Caco-2 (cell line): ENCODE measurements around the gene FCER2. TPM values are rescaled to one million over a fixed set of nuclear protein-coding genes. Genes with fewer than 3 reads are reported as not detected.

ENCODE experiments used
- BruUV-seq: library from RNA; stranded (reverse); fragments of 400-500 nt; replicated peaks from 2 replicates; lab custom pipeline; 2021; lab: Mats Ljungman, UMichigan
- CTCF ChIA-PET: fragments of 300-600 bp; sonication (Branson Sonifier 250); formaldehyde crosslinking; loops from one replicate; lab custom pipeline; 2022; ENCODE audit warnings: antibody characterized with exemption; lab: Charles Lee
- POLR2A ChIA-PET: fragments of 300-600 bp; sonication (Branson Sonifier 250); formaldehyde crosslinking; loops from one replicate; lab custom pipeline; 2022; ENCODE audit warnings: antibody characterized with exemption; lab: Charles Lee
- DNase-seq, 2 experiments: peaks; one replicate each; pipeline versions ENCODE4 v3.0.0 to v3.0.0-alpha.2; 2020 to 2022
- H3K27me3 ChIP-seq: replicated peaks from 2 replicates; pipeline ENCODE4 v1.6.0; 2011; ENCODE audit warnings: low read length; ENCODE audit not compliant: control insufficient read depth, insufficient read depth
- H3K36me3 ChIP-seq: 2 replicates; pipeline ENCODE4 v1.5.1; 2011; ENCODE audit warnings: low read length; ENCODE audit not compliant: control insufficient read depth, insufficient read depth
- H3K4me1 ChIP-seq: fragments of 250-450 bp; sonication (Bioruptor Pico); 2 replicates; pipeline ENCODE4 v1.5.1; 2020; ENCODE audit warnings: mild to moderate bottlenecking
- H3K4me3 ChIP-seq: 2 replicates; pipeline ENCODE4 v1.5.1; 2011; ENCODE audit warnings: low read depth, mild to moderate bottlenecking, control low read depth, low read length
- H3K9me3 ChIP-seq: fragments of 250-450 bp; sonication (Bioruptor Pico); 2 replicates; pipeline ENCODE4 v1.5.1; 2020; ENCODE audit warnings: mild to moderate bottlenecking, moderate library complexity
- H3K27ac Mint-ChIP-seq: one replicate; pipeline ENCODE4 v1.8.0; 2022; ENCODE audit warnings: mixed read lengths; ENCODE audit not compliant: unreplicated experiment
- H3K27me3 Mint-ChIP-seq: one replicate; pipeline ENCODE4 v1.8.0; 2022; ENCODE audit warnings: mixed read lengths; ENCODE audit not compliant: insufficient read depth, unreplicated experiment
- H3K36me3 Mint-ChIP-seq: one replicate; pipeline ENCODE4 v1.8.0; 2022; ENCODE audit warnings: mild to moderate bottlenecking, mixed read lengths; ENCODE audit not compliant: insufficient read depth, unreplicated experiment
- H3K4me1 Mint-ChIP-seq: one replicate; pipeline ENCODE4 v1.8.0; 2022; ENCODE audit warnings: low read depth, mixed read lengths; ENCODE audit not compliant: unreplicated experiment
- H3K4me3 Mint-ChIP-seq: one replicate; pipeline ENCODE4 v1.8.0; 2022; ENCODE audit warnings: mild to moderate bottlenecking, moderate library complexity, mixed read lengths; ENCODE audit not compliant: unreplicated experiment
- H3K9me3 Mint-ChIP-seq: one replicate; pipeline ENCODE4 v1.8.0; 2022; ENCODE audit warnings: mixed read lengths; ENCODE audit not compliant: unreplicated experiment
- CTCF ChIP-seq, 2 experiments: fragments of 200-600 bp in 1 of 2; IDR thresholded peaks; 1 replicate in 1 of 2; 2 replicates in 1 of 2; pipeline versions ENCODE4 v1.5.1 to v1.8.0; 2011 to 2022; ENCODE audit warnings: antibody characterized with exemption in 1 of 2, control low read depth in 1 of 2, inconsistent platforms in 1 of 2, low read depth in 1 of 2, low read length in 1 of 2, mild to moderate bottlenecking in 1 of 2, moderate library complexity in 1 of 2; ENCODE audit not compliant: insufficient read depth in 1 of 2, severe bottlenecking in 1 of 2, unreplicated experiment in 1 of 2
- intact Hi-C: fragments of 100-400 bp; cut with micrococcal nuclease; formaldehyde crosslinking; loops from one replicate; pipeline ENCODE4 v1.10.0; 2022; ENCODE audit not compliant: unreplicated experiment
- total RNA-seq: library from RNA; stranded (reverse); gene quantifications from 2 replicates; pipeline ENCODE4 v1.2.3, GENCODE V29; 2022

Gene FCER2
- total RNA-seq, 1 experiment from 2014 or later = not detected

DNA sequence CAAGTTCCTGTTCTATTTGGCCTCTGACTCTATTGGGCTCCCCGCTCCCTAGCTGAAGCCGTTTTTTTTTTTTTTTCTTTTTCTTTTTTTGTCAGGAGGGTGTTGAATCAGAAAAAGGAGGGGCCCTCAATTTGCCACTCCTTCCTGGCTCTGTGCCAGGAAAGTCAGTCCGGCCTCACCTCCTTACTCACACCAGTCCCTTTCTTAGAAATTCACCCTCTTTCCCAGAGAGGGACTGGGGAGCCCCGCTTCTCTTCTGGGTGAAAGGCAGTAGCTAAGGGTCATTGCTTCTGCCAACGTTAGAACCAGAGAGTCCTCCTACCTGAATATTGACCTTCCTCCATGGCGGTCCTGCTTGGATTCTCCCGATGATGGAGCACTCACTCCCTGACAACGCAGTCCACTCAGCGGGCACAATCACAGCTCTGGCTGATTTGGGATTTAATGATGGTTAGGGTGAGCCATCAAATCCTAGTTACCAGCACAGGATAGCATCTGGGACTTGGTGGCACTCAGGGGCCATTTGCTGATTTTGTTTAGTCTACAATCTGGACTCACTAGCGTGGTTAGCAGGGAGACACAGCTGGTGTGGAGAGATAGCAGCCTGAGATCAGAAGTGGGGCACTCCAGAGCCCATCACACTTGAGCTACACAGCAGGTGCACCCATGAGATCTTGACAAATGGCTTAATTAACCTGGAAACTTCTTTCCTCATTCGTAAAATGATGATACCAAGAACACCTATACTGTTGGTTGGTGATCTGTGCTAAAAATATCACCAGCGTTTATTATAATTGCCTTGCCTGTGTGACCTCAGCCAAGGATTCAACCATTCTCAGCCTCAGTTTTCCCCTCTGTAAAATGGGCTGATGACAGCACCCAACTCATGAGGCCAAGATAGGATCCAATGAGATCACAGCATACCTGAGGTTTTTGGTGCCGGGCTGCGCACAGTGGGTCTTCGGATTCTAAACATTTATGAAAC lies 2.2 kb downstream of the FCER2 start:
- TF ChIP-seq CTCF (IDR thresholded peaks at IDR 0.05; ENCODE audit: insufficient read depth in 1 of 2, low read depth in 1 of 2, low read length in 1 of 2, severe bottlenecking in 1 of 2, unreplicated experiment in 1 of 2) = no peak
- no peak overlapping the region for H3K4me3 Mint-ChIP-seq
- CTCF ChIA-PET = interaction anchor here (1.4 kb wide), 1 partner anchor 19 kb away, joined by 6 read pairs; the partner anchor contains the start of gene TRAPPC5

DNA sequence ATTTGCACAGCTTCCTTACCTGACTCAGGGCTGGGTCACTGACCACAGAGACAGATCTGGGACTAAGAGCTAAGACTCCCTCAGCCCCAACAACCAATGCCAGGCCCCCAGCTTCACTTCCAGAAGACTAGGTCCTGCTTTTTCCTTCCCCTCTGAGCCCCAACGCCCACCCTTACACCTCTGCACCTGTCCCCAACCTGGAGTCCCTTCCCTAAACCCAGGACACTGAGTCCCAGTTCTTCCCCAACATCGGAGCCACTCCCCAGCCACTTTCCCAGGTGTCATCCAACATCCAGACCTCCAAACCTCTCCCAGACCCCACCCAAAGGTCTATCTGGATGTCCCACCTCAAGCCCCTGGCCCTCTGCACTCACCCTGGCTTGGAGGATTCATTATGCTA lies 2.9 kb downstream of the FCER2 start:
- POLR2A ChIA-PET = no interaction called here
- no TSS peak for BruUV-seq
- intact Hi-C loops = no loop called here
- Histone ChIP-seq H3K36me3 (no peaks in the 10 kb centered on the region), H3K4me1 (no peaks in the 10 kb centered on the region), H3K27me3 (no peaks in the 10 kb centered on the region), H3K4me3 (no peak overlapping the region), H3K9me3 (no peaks in the 10 kb centered on the region)
- H3K9me3 Mint-ChIP-seq = no peaks in the 10 kb centered on the region
- CTCF ChIA-PET = interaction anchor here (0.8 to 1.4 kb wide), 2 partner anchors 18 to 100 kb away, joined by 4 to 6 read pairs; partner anchors contain the start of gene TRAPPC5
- H3K36me3 Mint-ChIP-seq = no peaks in the 10 kb centered on the region
- H3K4me3 Mint-ChIP-seq = no peak overlapping the region
- H3K4me1 Mint-ChIP-seq = no peaks in the 10 kb centered on the region
- TF ChIP-seq CTCF (IDR thresholded peaks at IDR 0.05; ENCODE audit: insufficient read depth in 1 of 2, low read depth in 1 of 2, low read length in 1 of 2, severe bottlenecking in 1 of 2, unreplicated experiment in 1 of 2) = no peak
- no peak overlapping the region for H3K27ac Mint-ChIP-seq
- no peaks in the 10 kb centered on the region for H3K27me3 Mint-ChIP-seq
- DNase-seq = no peak

More for the DNA sequence above, 2.2 kb downstream of the FCER2 start:
- H3K27me3 ChIP-seq = no peaks in the 10 kb centered on the region
- H3K36me3 Mint-ChIP-seq = no peaks in the 10 kb centered on the region
- no peaks in the 10 kb centered on the region for H3K9me3 Mint-ChIP-seq
- no peaks in the 10 kb centered on the region for H3K4me1 ChIP-seq
- no peak overlapping the region for H3K27ac Mint-ChIP-seq
- H3K4me1 Mint-ChIP-seq = no peaks in the 10 kb centered on the region
- H3K27me3 Mint-ChIP-seq = no peaks in the 10 kb centered on the region
- intact Hi-C loops = no loop called here
- H3K36me3 ChIP-seq = no peaks in the 10 kb centered on the region
- no peak overlapping the region for H3K4me3 ChIP-seq
- POLR2A ChIA-PET = no interaction called here
- no TSS peak for BruUV-seq
- DNase-seq = no peak
- H3K9me3 ChIP-seq = no peaks in the 10 kb centered on the region

DNA sequence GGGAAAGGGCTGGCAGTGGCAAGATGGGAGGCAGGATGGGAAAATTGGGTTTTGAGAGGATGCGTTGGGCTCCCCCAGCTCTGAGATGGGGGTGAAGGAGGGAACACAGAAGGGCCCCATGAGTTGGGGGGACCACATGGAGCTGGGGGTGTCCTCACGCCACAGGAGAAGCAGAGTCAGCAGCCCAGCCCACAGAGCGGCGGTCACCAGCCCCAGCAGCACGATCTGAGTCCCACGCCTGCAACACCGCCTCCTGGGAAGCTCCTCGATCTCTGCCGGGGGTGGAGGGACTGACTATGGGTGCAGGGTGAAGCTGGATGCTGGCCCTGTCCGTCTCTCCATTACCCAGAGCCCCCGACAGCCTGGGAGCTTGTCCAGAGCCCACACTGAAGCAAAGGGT lies 3.3 kb downstream of the FCER2 start:
- Histone ChIP-seq H3K4me3 (no peak overlapping the region), H3K27me3 (no peaks in the 10 kb centered on the region), H3K9me3 (no peaks in the 10 kb centered on the region), H3K36me3 (no peaks in the 10 kb centered on the region), H3K4me1 (no peaks in the 10 kb centered on the region)
- DNase-seq = no peak
- BruUV-seq = no TSS peak
- Mint-ChIP-seq H3K27me3 (no peaks in the 10 kb centered on the region), H3K9me3 (no peaks in the 10 kb centered on the region), H3K36me3 (no peaks in the 10 kb centered on the region), H3K4me3 (no peak overlapping the region), H3K27ac (no peak overlapping the region), H3K4me1 (no peaks in the 10 kb centered on the region)
- ChIA-PET CTCF (interaction anchor here (0.8 to 1.4 kb wide), 3 partner anchors 18 to 130 kb away, joined by 3 to 6 read pairs (median 4); partner anchors contain the start of gene TRAPPC5), POLR2A (no interaction called here)
- intact Hi-C loops = no loop called here
- TF ChIP-seq CTCF (IDR thresholded peaks at IDR 0.05; ENCODE audit: insufficient read depth in 1 of 2, low read depth in 1 of 2, low read length in 1 of 2, severe bottlenecking in 1 of 2, unreplicated experiment in 1 of 2) = no peak
